Left lung (tissue), 10 donors: ENCODE results near the gene CPEB4. TPM values are rescaled to one million over a fixed set of nuclear protein-coding genes. Genes with fewer than 3 reads are reported as not detected.

Experiments
- ATAC-seq: fragments of 200-7000 bp; cut with Tn5 transposase; one replicate; pipeline ENCODE4 v1.9.1; 2020; ENCODE audit warnings: moderate library complexity
- DNase-seq, 4 donors: peaks; one replicate each; pipeline ENCODE4 v3.0.0-alpha.2; 2013 to 2020
- H3K27ac ChIP-seq, 2 donors: fragments of 200-600 bp; sonication (generic) in 1 of 2; one replicate each; pipeline versions ENCODE4 v1.5.0 to v1.8.0; 2020 to 2021
- H3K27me3 ChIP-seq, 2 donors: fragments of 200-600 bp; sonication (generic) in 1 of 2; one replicate each; pipeline versions ENCODE4 v1.5.0 to v1.8.0; 2020 to 2021
- H3K36me3 ChIP-seq, 2 donors: fragments of 200-600 bp; sonication (generic) in 1 of 2; one replicate each; pipeline versions ENCODE4 v1.5.0 to v1.8.0; 2020 to 2021
- H3K4me1 ChIP-seq, 2 donors: fragments of 200-600 bp; one replicate each; pipeline ENCODE4 v1.8.0; 2021
- H3K4me3 ChIP-seq, 2 donors: fragments of 200-600 bp; sonication (generic) in 1 of 2; one replicate each; pipeline versions ENCODE4 v1.5.0 to v1.8.0; 2020 to 2021; ENCODE audit warnings: mild to moderate bottlenecking in 1 of 2
- H3K9me3 ChIP-seq, 2 donors: fragments of 200-600 bp; sonication (generic) in 1 of 2; one replicate each; pipeline versions ENCODE4 v1.5.0 to v1.8.0; 2020 to 2021
- CTCF ChIP-seq, 2 donors: fragments of 200-600 bp; sonication (generic) in 1 of 2; IDR thresholded peaks; one replicate each; pipeline versions ENCODE4 v1.5.0 to v1.8.0; 2021; ENCODE audit warnings: antibody characterized with exemption in 2 of 2
- intact Hi-C, 2 donors: fragments of 100-400 bp; cut with DNase I; formaldehyde crosslinking; loops; one replicate each; pipeline versions ENCODE4 v1.11.2 to v1.14.2; 2022
- polyA plus RNA-seq, 6 donors: library from polyadenylated mRNA; unstranded; fragments of 120-200 nt; gene quantifications; one replicate each; pipeline ENCODE4 v1.2.1, GENCODE V29; 2013; ENCODE audit not compliant: insufficient read length in 6 of 6
- total RNA-seq, 2 donors: library from RNA; stranded (reverse); fragmentation: NEBNext Ultra II Directional; extraction: Animal tissue kit (Norgen Biotek cat#: 25700); gene quantifications; one replicate each; pipeline ENCODE4 v1.2.1, GENCODE V29; 2021
- donor health status: DM: no; HTN: yes; CAD: no.
- donor health status: DM: no; HTN: no; CAD: no.

Gene CPEB4
- total and polyA plus RNA-seq, 8 donors = 16.3 to 59.6 (median 18.0) TPM

GRCh38 chr5:173909199-173909598 lies 21.1 kb downstream of the CPEB4 start:
- DNase-seq (no peak), ATAC-seq (peak; percentile 65)
- TF ChIP-seq CTCF (IDR thresholded peaks at IDR 0.05) = no peak
- Histone ChIP-seq H3K9me3 (no peaks in the 10 kb centered on the region), H3K27ac (peak overlapping the region in 1 of 2 donors; percentile 69), H3K4me1 (peaks cover 11 to 68% of the 10 kb centered on the region in 2 donors), H3K27me3 (no peaks in the 10 kb centered on the region), H3K36me3 (peaks cover 0 to 36% of the 10 kb centered on the region in 2 donors), H3K4me3 (no peak overlapping the region)
- intact Hi-C loops = loop anchor here in 1 of 2 donors (10.0 kb wide), 1 partner anchor 46 kb away; no protein-coding TSS in a partner anchor

GRCh38 chr5:173910215-173910614 lies 22.1 kb downstream of the CPEB4 start:
- Histone ChIP-seq H3K4me3 (no peak overlapping the region), H3K4me1 (peaks cover 11 to 74% of the 10 kb centered on the region in 2 donors), H3K27me3 (no peaks in the 10 kb centered on the region), H3K27ac (no peak overlapping the region), H3K36me3 (peaks cover 0 to 43% of the 10 kb centered on the region in 2 donors), H3K9me3 (no peaks in the 10 kb centered on the region)
- intact Hi-C loops = no loop called here
- ATAC-seq (no peak), DNase-seq (no peak)
- TF ChIP-seq CTCF (IDR thresholded peaks at IDR 0.05) = no peak

- H3K27me3 ChIP-seq = no peaks in the 10 kb centered on the region
- ATAC-seq = no peak
- H3K27ac ChIP-seq = no peak overlapping the region
- TF ChIP-seq CTCF (IDR thresholded peaks at IDR 0.05) = no peak
- H3K4me1 ChIP-seq = peaks cover 11 to 74% of the 10 kb centered on the region in 2 donors
- intact Hi-C loops = no loop called here
- DNase-seq = no peak
- no peak overlapping the region for H3K4me3 ChIP-seq
- no peaks in the 10 kb centered on the region for H3K9me3 ChIP-seq
- H3K36me3 ChIP-seq = peaks cover 0 to 43% of the 10 kb centered on the region in 2 donors
These were observed 23.5 kb downstream of the CPEB4 start for GRCh38 chr5:173911623-173912022.

- DNase-seq (no peak), ATAC-seq (no peak)
- no peaks in the 10 kb centered on the region for H3K9me3 ChIP-seq
- no peaks in the 10 kb centered on the region for H3K27me3 ChIP-seq
- no peak overlapping the region for H3K4me3 ChIP-seq
- peaks cover 0 to 43% of the 10 kb centered on the region in 2 donors for H3K36me3 ChIP-seq
- H3K4me1 ChIP-seq = peaks cover 3 to 71% of the 10 kb centered on the region in 2 donors
- peak overlapping the region in 1 of 2 donors; percentile 20 for H3K27ac ChIP-seq
- intact Hi-C loops = no loop called here
- no peak for TF ChIP-seq CTCF (IDR thresholded peaks at IDR 0.05)
These were observed 25.7 kb downstream of the CPEB4 start for GRCh38 chr5:173913686-173914321.

GRCh38 chr5:173915310-173916014 lies 27.3 kb downstream of the CPEB4 start:
- no peak overlapping the region for H3K27ac ChIP-seq
- H3K4me1 ChIP-seq = peaks cover 18 to 71% of the 10 kb centered on the region in 2 donors
- TF ChIP-seq CTCF (IDR thresholded peaks at IDR 0.05) = no peak
- H3K4me3 ChIP-seq = no peak overlapping the region
- no peaks in the 10 kb centered on the region for H3K9me3 ChIP-seq
- ATAC-seq (no peak), DNase-seq (no peak)
- H3K27me3 ChIP-seq = no peaks in the 10 kb centered on the region
- intact Hi-C loops = no loop called here
- peaks cover 0 to 41% of the 10 kb centered on the region in 2 donors for H3K36me3 ChIP-seq
